ENCODE measurements around the gene AFAP1. TPM values are rescaled to one million over a fixed set of nuclear protein-coding genes. Genes with fewer than 3 reads are reported as not detected.
A peak's percentile ranks its signal among the peaks of the same experiment; 100 is the strongest.

The AFAP1 gene
- total RNA-seq, 1 donor from 2014 or later: 31.9 TPM

DNA sequence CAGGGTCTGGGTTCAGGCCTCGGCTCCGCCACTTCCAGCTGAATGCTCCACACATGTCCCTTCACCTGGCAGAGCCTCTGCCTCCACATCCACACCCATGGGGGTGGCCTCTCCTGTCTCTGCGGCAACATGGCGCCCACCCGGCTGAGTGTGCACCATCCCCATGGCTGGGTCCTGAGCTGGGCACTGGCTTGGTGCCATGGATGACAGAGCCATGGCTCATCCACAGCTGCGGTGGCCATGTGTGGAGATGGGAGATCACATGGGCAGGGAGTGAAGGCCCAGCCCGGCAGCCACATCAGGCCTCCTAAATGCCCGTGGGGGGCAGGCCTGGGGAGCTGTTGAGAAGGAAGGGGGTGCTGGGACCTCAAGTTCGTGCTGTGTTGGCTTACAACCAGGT, 213.7 kb downstream of the AFAP1 start:
- no peak for DNase-seq (ENCODE audit: low spot score, unreplicated experiment)
- Mint-ChIP-seq H3K4me3 (ENCODE audit: low read depth) (no peak overlapping the region), H3K27ac (no peak overlapping the region), H3K4me1 (ENCODE audit: low read depth) (no peaks in the 10 kb centered on the region), H3K36me3 (ENCODE audit: insufficient read depth) (no peaks in the 10 kb centered on the region), H3K27me3 (peaks cover 12% of the 10 kb centered on the region), H3K9me3 (ENCODE audit: low read depth) (peaks cover 5% of the 10 kb centered on the region)
- TF ChIP-seq CTCF (IDR thresholded peaks at IDR 0.05; ENCODE audit: unreplicated experiment): no peak

DNA sequence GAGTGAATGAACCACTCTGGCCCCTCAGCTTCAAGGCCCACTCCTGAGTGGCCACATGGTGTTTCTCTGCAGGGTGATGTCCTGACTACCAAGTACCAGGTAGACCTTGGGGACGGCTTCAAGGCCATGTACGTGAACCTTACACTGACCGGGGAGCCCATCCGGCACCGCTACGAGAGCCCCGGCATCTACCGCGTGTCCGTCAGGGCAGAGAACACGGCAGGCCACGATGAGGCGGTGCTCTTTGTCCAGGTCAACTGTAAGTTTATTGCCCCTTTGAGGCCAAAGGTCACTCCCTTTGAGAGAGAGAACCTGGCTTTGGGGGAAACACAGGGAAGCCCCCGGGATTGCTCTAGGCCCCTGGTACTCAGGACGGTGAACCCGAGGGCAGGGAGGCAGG, 216.0 kb downstream of the AFAP1 start:
- Mint-ChIP-seq H3K36me3 (ENCODE audit: insufficient read depth) (no peaks in the 10 kb centered on the region), H3K4me3 (ENCODE audit: low read depth) (no peak overlapping the region), H3K4me1 (ENCODE audit: low read depth) (no peaks in the 10 kb centered on the region), H3K9me3 (ENCODE audit: low read depth) (peaks cover 5% of the 10 kb centered on the region), H3K27me3 (peaks cover 25% of the 10 kb centered on the region), H3K27ac (no peak overlapping the region)
- TF ChIP-seq CTCF (IDR thresholded peaks at IDR 0.05; ENCODE audit: unreplicated experiment): no peak
- DNase-seq (ENCODE audit: low spot score, unreplicated experiment): no peak

DNA sequence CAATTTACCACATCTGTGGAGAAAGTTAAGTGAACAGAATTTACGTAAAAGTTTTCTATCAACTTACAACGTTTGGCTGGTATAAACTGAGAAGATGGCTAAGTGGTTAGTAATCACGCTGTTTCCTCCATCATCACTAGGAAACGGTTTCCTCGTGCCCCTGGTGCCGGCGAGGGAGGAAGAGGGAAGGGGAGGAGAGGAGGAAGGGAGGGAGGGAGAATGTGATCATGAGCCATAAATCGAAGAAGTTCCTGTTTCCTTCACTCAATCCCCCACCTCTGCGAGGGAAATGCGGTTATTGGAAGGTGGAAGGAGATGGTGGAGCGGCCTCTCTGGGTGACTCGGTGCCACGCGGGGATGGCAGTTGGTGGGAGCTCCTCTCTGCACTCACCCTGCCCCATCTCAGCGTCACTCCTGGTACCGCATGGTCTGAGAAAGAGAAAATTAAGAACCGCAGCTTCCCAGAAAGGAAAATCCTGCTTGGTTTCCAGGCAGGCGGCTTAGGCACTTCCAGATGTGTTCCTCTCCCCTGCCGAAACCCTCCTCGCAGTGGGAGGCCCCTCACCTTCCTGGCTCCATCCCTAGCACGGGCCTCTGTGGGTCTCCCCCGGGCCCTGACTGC, 216.8 kb downstream of the AFAP1 start:
- no peak for TF ChIP-seq CTCF (IDR thresholded peaks at IDR 0.05; ENCODE audit: unreplicated experiment)
- Mint-ChIP-seq H3K27me3 (peaks cover 32% of the 10 kb centered on the region), H3K27ac (no peak overlapping the region), H3K4me3 (ENCODE audit: low read depth) (no peak overlapping the region), H3K9me3 (ENCODE audit: low read depth) (peaks cover 5% of the 10 kb centered on the region), H3K4me1 (ENCODE audit: low read depth) (no peaks in the 10 kb centered on the region), H3K36me3 (ENCODE audit: insufficient read depth) (no peaks in the 10 kb centered on the region)
- DNase-seq (ENCODE audit: low spot score, unreplicated experiment): no peak

GRCh38 chr4:7721984-7722551, 217.6 kb downstream of the AFAP1 start:
- Mint-ChIP-seq H3K4me3 (ENCODE audit: low read depth) (no peak overlapping the region), H3K27ac (no peak overlapping the region), H3K9me3 (ENCODE audit: low read depth) (peaks cover 5% of the 10 kb centered on the region), H3K4me1 (ENCODE audit: low read depth) (no peaks in the 10 kb centered on the region), H3K36me3 (ENCODE audit: insufficient read depth) (no peaks in the 10 kb centered on the region), H3K27me3 (peaks cover 40% of the 10 kb centered on the region)
- no peak for TF ChIP-seq CTCF (IDR thresholded peaks at IDR 0.05; ENCODE audit: unreplicated experiment)
- no peak for DNase-seq (ENCODE audit: low spot score, unreplicated experiment)

- H3K4me1 Mint-ChIP-seq (ENCODE audit: low read depth): no peaks in the 10 kb centered on the region
- peaks cover 54% of the 10 kb centered on the region for H3K27me3 Mint-ChIP-seq
- H3K4me3 Mint-ChIP-seq (ENCODE audit: low read depth): no peak overlapping the region
- DNase-seq (ENCODE audit: low spot score, unreplicated experiment): peak; percentile 87
- H3K27ac Mint-ChIP-seq: no peak overlapping the region
- peaks cover 5% of the 10 kb centered on the region for H3K9me3 Mint-ChIP-seq (ENCODE audit: low read depth)
- TF ChIP-seq CTCF (IDR thresholded peaks at IDR 0.05; ENCODE audit: unreplicated experiment): peak; percentile 92
- no peaks in the 10 kb centered on the region for H3K36me3 Mint-ChIP-seq (ENCODE audit: insufficient read depth)
Measured at GRCh38 chr4:7719354-7720174, 220.1 kb downstream of the AFAP1 start.
